HG02973 (cell line): ENCODE data around the gene HDGF.
"Not testable (repeated sequence)": the region's sequence is repeated elsewhere in the genome, so short reads cannot be mapped to it uniquely, and the experiment has no call there.

ENCODE experiments used
- ATAC-seq: cut with Tn5 transposase; IDR thresholded peaks from one replicate; pipeline ENCODE4 v1.9.1; 2021; ENCODE audit warnings: moderate library complexity; ENCODE audit not compliant: unreplicated experiment

Gene HDGF

DNA sequence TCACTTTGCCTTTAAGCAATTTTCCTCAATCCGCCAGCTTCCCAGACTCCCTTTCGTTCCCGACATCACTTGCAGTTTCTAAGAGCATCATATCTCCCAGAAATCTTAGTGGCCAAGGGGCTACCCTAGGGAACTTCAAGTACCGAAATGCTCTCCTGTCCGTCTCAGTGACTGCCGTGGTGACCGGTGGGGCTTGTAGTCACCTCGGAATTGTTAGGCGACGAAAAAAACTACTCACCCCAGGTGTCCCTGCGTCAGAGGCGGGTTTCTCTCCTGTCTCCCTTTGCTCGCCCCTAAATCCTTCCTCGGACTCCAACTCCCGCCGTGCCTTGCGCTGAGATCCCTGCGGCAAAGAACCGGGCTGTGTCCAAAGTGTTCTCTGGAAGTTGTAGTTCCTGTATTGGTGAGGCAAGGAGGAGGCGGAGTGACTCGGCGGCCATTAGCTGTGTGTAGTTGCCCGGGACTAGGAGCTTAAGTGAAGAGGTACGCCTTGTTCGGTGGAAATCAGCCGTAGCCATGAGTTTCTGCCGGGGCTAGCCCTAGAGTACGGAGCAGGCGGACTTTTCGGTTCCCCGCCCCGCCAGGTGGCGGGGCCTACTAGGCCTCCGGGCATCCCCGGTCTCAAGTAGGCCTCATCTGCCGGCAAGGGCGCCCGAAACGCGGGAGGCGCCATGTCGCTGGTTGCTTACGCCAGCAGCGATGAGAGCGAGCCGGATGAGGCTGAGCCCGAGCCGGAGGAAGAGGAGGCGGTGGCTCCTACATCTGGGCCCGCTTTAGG lies 15.8 kb upstream of the HDGF start, which contains the start of gene PRCC:
Gene PRCC (plus strand): TSS at position 435 of the 778 bp plus-strand sequence. CDS start 237 bp downstream, at position 672.
- peak; percentile 89 for ATAC-seq

DNA sequence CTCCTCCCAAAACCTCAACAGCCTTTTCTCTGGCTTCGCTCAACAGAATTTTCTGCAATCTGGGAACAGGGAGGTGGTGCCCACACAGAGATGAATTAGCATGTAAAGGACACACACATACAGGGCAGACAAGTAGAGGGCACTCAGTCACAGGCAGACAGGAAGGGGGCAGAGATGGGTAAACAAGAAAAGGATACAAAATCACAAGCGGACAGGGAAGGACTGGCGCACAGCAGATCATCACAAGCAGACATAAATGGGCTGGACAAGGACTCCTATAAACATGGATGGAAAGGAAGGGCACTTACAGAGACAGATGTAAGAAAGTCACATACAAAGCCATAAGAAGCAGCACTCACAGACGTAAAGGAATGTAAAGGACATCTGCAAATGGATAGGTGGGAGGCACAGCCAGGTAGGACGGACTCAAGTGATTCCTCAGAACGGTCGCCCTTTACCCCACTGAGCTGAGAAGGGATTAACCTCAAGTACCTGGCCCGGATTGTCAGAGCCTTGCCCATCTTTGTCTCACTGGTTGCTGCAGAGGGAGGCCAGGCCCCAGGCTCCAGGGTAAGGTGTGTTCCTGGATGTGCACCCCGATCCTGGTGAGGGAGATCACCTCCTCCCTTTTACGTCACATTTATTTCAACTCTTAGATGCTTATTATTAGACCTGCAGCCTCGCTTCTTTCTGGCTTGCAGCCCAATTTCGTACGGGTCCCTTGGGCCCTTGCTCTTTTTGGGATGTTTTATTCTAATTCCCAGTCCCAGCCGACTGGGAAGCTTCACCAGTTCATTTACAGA lies 15.0 kb upstream of the HDGF start:
- ATAC-seq: peak; percentile 9

DNA sequence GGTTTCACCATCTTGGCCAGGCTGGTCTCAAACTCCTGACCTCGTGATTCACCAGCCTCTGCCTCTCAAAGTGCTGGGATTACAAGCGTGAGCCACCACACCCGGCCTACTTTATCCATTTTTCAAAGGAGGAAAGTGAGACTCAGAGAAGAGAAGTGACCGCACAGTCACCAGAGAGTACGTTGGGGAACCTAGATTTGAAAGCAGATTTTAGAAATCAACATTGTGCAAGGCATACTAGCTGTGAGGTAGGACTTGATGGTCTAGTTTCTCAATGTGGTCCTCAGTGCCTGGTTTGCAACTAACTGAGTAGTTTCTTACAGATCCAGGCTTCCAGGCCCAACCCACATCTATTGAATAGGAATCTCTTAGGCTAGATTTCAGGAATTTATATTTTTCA lies 14.2 kb upstream of the HDGF start:
- no peak for ATAC-seq

DNA sequence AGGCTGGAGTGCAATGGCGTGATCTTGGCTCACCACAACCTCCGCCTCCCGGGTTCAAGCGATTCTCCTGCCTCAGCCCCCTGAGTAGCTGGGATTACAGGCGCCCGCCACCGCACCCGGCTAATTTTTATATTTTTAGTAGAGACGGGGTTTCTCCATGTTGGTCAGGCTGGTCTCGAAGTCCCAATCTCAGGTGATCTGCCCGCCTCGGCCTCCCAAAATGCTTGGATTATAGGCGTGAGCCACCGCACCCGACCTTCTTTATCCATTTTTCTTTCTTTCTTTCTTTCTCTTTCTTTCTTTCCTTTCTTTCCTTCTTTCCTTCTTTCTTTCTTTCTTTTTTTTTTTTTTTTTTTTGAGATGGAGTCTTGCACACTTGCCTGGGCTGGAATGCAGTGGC lies 13.7 kb upstream of the HDGF start:
- ATAC-seq: not testable (repeated sequence)

DNA sequence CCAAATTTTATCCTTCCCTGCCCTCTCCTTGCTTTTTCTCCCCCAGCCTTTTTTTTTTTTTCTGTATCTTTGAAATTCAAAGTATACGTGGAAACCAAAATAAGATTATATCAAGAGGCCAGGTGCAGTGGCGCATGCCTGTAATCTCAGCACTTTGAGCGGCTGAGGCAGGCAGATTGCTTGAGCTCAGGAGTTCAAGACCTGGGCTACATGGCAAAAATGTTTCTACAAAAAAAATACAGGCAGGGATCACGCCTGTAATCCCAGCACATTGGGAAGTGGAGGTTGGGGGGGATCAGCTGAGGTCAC lies 9.3 kb upstream of the HDGF start:
- ATAC-seq: no peak

DNA sequence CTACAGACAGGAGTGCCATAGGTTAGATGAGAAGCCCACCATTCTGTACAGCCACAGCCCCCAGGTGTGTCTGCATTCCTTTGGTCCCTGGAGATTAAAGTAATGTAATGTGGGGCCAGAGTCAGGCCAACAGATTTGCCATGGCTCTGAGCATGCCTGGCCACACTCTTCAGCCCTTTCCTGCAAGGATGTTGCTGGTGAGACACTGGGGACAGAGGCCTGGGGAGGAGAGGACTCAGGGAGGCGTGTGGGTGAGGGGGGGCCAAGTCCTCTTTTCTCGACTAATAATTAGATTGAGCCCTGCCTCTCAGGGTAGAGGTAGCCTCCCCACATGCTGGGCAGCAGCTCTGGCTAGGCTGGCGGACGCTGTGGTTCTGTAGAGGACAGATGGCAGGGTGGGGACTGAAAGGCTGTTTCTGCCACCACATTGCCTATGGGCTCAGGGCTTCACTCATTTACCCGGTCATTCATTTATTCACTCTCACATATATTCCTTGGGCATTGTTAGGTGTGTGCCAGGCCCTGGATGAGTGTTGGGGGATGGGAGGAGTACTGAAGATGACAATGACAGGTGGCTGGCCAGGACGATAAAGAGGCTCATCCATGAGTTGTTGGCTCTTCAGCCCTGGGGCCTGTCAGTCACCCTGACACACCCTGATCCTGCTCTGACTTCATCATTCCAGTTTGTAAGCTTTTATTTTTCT lies 8.8 kb upstream of the HDGF start:
- no peak for ATAC-seq

DNA sequence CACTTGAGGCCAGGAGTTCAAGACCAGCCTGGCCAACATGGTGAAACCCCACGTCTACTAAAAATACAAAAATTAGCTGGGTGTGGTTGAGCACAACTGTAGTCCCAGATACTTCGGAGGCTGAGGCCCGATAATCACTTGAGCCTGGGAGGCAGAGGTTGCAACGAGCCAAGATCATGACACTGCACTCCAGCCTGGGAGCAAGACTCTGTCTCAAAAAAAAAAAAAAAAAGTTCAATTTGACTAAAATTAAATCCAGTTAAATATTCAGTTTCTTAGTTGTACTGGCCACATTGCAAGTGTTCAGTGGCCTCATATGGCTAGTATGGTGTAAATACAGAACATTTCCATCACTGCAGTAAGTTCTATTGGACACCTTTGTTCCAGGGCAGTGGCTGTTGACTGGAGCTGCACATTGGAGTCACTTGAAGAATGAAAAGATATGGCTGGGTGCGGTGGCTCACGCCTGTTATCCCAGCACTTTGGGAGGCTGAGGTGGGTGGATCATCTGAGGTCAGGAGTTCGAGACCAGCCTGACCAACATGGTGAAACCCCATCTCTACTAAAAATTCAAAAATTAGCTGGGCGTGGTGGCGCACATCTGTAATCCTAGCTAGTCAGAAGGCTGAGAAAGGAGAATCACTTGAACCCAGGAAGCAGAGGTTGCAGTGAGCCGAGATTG lies 6.2 kb upstream of the HDGF start:
- not testable (repeated sequence) for ATAC-seq

DNA sequence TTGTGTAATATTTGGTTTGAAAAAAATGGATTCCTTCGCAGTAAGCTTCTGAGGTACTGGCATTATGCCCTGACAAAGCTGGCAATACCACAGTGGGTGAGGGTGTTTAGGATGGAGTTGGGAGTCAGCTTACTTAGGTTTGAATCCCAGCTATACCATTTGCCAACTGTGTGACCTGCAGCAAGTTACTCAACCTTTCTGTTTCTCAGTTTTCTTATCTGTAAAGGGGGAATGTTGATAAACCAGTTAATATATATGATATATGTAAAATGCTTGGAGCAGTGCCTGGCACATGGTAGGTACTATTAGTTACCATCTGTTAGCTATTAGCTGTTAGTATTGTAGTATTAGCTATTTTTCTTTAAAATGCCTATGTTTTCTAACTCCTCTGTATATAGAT lies 4.9 kb upstream of the HDGF start:
- ATAC-seq: no peak

DNA sequence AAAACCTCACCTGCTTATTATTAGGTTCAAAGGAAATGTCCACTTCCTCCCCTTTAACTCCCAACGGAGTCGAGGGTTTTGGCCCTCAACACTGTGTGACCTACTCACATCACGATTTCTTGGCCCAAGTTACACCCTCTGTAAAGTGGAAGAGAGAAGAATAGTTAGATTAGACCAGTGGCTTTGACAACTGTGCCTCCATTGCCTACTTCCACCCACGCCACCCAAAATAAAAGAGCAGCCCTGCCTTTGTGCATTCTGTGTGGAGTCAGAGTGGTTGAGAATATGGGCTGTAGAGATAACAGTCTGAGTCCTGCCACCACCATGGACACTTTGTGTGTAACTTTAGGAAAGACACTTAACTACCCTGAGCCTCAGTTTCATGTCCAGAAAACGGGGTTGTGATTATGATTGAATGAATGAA lies 4.1 kb upstream of the HDGF start:
- ATAC-seq: no peak

DNA sequence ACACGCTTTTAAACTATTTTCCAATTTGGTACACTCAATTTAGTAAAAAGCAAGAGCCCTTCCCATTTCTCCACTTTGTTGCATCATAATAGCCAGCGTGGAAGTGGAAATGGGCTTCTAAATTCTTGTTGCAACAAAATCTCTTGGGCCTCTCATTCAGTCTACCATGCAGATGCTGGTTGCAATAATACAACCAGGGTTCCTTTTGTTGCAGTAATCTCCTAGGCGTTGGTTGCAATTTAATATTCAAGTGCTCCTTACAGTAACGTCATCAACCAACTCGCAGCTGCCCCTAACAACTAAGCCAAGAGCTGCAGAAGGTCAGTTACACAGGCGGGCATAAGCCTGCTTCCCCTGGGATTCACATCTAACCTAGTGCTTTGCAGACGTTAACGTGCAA lies 2.7 kb upstream of the HDGF start:
- ATAC-seq: no peak

DNA sequence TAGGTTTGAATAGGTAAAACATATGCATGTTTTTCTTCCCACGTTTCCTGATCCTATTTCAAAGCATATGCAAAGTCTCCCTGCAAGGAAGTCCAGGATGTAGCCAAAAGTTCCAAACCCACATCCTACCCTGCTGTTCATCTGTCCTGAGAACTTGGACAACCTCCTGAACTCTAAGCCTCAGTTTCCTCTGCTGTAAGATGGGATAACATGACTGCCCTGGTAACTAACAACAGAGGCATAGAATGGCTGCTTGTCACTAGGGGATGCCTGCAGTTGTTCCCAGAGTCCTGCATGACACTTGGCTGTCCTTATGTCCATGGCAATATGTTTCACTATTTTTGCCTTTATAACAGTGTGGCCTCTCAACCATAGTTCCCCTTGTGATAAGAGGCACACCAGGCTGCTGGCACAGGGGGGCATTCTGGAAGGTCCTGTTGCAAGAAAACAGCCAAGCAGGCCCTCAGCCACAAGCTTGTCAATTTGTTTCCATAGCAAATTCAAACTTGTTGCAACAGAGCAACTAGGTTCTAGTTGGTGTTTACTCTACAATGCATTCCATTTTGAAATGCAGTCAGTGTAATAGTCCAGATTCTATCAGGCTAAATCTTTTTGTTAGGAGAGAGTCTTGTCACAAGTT lies 1.5 kb upstream of the HDGF start:
- ATAC-seq: no peak

DNA sequence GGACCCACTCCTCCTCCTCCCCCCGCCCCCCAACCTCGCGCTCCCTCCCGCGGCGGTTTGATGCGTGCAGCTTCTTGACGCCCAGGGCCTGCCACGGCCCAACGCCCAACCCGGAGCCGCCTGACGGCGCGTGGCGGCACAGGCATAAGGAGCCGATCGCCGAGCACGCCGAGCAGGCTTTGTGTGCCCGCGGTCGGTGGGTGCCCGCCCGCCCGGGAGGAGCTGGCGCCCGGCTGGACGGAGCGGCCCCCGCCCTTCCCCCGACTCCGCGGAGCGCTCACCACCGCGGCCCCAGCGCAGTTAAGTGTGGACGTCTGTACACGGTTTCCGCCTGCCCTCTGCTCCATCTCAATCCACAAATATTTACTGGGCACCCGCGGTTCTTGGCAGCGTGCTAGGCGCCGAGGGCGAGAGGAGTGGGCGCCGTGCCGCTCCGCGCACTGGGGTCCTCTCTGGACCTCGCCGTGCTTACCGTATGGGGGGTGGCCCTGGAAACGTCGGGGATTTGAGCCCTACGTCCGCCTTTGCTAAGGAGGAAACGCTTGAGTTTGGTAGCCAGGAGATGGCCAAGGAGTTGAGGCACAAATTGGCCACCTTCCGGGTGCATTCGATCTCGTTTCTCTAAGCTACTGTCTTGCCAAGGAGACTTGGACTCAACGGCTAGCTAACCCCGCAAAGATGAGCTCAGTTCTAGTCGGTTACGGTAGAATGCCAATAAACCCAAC lies 444 bp upstream of the HDGF start:
- peak; percentile 65 for ATAC-seq

DNA sequence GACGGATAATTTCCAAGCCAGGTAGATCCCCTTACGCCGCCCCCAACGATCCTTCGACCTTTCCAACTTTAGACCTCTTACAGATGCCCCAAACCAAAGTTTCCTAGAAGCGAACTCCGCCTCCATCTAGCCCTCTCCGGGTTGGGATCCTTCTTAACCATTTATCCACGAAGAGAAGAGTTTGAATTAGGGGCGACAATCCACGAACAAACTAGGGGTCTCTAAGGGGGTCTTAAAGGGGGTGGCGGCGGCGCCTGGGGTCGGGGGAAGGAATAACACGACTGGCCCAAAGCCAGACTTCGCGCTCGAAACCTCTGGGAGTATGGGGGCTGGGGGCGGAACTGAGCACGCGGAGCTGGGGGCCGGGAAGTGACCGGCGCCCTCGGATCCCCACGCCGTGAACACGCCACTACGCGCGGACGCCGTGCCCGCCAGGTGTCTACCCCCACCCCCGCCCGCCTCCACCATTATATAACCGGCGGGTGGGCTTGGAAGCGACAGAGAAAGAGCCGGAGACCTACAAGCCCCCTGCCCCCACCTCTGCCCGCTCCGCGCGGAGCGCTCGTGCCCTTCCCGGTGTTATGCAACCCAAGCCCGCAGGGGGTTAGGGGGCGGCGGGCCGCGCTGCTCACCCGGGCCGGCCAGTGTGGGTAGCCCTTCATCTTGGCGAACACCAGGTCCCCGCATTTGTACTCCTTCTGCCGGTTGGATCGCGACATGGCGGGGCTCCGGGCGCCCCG lies 594 bp downstream of the HDGF start:
- peak; percentile 26 for ATAC-seq

DNA sequence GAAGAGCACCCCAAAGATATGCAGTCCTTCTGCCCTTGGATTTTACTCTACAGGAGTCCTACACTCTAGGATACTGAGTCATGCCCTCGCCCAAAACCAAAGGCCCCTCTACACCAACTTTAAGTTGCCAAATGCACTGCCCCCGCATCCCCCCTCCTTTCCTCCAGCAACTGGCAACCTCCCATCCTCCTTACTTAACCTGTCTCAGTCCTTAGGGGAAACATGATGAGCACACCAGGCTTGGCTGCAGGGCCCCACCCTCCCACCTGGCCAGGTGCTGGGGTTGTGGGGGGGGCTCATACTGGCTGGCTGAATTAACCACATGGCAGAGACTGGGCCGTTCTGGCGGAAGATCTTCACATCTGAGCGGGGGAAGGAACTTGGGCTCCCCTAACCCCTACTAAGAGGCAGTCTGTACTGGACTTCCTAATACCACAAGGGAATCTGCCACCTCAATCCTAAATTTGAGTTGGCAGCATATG lies 1.2 kb downstream of the HDGF start:
- ATAC-seq: no peak

DNA sequence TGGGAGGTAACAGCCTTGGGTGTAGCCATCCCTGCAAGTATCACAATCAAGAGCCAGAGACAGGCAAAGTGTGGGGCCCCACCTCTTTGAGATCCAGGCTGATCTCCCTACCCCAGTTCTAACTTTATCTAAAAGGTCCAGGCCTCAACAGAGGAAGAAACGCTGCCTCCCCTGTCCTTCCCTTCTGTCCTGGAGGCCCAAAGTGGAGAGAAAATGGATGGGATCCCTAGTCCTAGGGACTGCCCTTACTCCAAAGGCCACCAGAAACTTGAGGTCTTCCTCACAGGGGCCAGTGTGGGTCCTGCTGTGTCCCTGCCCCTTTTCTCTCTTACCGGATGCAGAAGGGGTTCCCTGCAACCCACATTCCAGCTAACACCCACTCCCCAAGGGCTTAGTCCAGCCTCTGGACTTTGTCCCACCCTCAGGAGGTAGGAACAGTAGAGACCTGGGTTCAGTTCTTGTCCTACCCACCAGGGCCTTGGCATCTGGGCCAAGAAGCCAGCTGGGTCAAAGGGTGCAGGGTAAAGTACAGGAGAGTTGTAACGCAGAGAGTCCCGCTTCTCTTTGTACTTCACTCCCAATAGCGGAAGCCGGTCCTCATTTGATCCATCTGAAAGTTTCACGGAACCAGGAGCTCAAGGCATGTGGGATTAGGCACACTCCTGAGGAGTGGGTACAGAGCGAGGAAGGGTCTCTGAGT lies 1.9 kb downstream of the HDGF start:
- ATAC-seq: no peak

DNA sequence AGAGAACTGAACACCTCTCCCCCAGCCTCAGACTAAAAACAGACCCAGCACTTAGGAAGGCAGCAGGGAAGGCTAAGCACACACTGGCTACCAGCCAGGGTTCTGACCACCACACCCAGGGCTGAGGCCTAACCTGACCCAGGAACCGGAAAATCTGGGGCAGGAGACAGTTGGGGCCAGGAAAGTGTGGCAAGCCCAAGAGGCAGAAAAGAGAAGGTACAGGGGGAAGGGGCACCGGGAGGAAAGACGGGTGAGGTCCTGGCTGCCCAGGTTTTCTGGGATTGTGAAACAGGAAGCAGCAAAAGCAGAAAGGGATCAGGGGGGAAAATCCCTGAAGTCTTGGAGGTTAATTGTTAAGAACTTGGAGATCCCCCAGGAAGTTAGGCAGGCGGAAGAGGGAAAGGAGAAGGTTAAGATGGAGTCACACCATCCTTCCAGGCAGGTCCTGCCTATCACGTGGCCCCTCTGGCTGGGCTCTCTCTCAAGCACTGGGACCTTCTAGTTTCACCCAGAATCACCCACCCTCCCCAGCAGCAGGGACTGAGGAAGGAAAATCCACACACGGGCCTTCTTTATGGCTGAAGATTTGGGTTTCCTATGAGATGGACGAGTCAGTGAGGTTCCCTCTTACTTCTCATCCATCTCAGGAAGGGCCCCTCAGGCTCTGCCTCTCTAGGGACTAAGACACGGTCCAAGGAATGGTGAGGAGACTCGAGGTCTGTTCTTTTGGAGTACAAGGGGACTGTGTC lies 2.6 kb downstream of the HDGF start:
- no peak for ATAC-seq

DNA sequence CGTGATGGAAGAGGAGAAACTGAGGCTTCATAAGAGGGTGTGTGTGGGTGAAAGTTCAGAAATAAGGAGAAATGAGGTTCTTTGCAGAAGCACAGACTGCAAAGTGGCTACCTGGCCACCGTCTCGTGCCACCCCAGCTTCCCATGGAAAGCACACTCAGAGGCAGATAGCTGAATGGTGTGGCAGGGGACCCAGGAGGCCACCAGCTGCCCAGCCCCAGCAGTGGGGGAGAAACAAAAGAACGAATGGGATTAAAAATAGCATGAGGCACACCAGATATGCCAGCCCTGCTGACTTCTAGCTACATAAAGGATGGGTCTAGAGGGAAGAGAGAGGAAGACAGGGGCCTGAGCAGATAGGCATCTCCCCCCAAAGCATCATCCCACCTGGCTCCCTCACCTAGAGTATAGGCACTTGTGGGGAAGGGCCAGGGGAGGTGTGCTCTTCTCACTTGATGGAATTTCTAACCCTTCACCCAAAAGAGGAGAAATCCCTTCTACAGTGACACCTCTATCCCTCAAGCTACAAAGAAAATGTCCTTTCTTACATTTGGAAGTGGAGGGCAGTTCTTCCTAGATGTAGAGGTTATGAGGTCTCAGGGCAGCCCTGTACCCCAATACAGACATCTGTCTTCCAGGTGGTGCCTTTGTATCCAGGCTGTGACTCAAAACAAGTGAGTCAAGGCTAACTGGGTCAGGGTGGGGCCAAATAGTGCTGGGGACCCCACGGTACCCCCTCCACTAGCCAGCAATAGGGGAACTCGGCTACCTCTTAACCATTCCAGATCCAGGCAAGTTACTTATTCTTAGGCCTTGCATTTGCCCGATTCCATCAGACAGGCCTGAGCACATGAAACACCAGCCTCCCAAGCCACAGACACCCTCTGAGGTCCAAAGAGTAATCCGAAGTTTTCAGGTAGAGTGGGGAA lies 3.5 kb downstream of the HDGF start:
- no peak for ATAC-seq
